ENCODE data around the gene COPS2. TPM values are rescaled to one million over a fixed set of nuclear protein-coding genes. Genes with fewer than 3 reads are reported as not detected.

COPS2 gene
- total RNA-seq, 2 experiments from 2014 or later, result 82.6 to 95.9 TPM

- ATAC-seq (peak; percentile 23), DNase-seq (peak; percentile 17)
- H3K4me3 Mint-ChIP-seq, result peak overlapping the region; percentile 96
- H3K27me3 Mint-ChIP-seq, result no peaks in the 10 kb centered on the region
- peaks cover 2% of the 10 kb centered on the region for H3K36me3 Mint-ChIP-seq (ENCODE audit: low read depth)
- H3K9me3 Mint-ChIP-seq (ENCODE audit: low read depth), result no peaks in the 10 kb centered on the region
- H3K4me1 Mint-ChIP-seq, result peaks cover 34% of the 10 kb centered on the region
- peak overlapping the region; percentile 94 for H3K27ac Mint-ChIP-seq
- intact Hi-C loops (cut with DNase I, micrococcal nuclease), result loop anchor here (1.0 to 10.0 kb wide), 15 partner anchors 14 to 1751 kb away; partner anchors contain the start of genes CEP152 (in 2 of the 2), EID1 (in 2 of the 2), GALK2 (in 2 of the 2) and SECISBP2L (in 2 of the 2)
- ChIA-PET CTCF (interaction anchor here (0.8 to 2.4 kb wide), 4 partner anchors 10 to 1729 kb away, joined by 4 to 13 read pairs (median 8); partner anchors contain the start of genes GALK2 and SECISBP2L), POLR2A (interaction anchor here (0.7 to 1.7 kb wide), 9 partner anchors 10 to 1199 kb away, joined by 3 to 25 read pairs (median 3); partner anchors contain the start of genes CEP152, DTWD1, EID1 and FAM227B)
Measured at GRCh38 chr15:49155834-49156627, 632 bp upstream of the COPS2 start.

- peaks cover 2% of the 10 kb centered on the region for H3K36me3 Mint-ChIP-seq (ENCODE audit: low read depth)
- peak overlapping the region; percentile 94 for H3K27ac Mint-ChIP-seq
- ChIA-PET CTCF (interaction anchor here (0.7 to 2.4 kb wide), 3 partner anchors 9 to 1114 kb away, joined by 3 to 13 read pairs (median 4); partner anchors contain the start of gene SECISBP2L), POLR2A (interaction anchor here (0.6 to 1.7 kb wide), 2 partner anchors 15 to 108 kb away, joined by 3 to 25 read pairs; partner anchors contain the start of genes GALK2 and SECISBP2L)
- peaks cover 38% of the 10 kb centered on the region for H3K4me1 Mint-ChIP-seq
- peak overlapping the region; percentile 96 for H3K4me3 Mint-ChIP-seq
- H3K9me3 Mint-ChIP-seq (ENCODE audit: low read depth), result no peaks in the 10 kb centered on the region
- ATAC-seq (no peak), DNase-seq (no peak)
- intact Hi-C loops (cut with DNase I, micrococcal nuclease), result loop anchor here (1.0 to 10.0 kb wide), 15 partner anchors 16 to 1753 kb away; partner anchors contain the start of genes CEP152 (in 2 of the 2), EID1 (in 2 of the 2), GALK2 (in 2 of the 2) and SECISBP2L (in 2 of the 2)
- H3K27me3 Mint-ChIP-seq, result no peaks in the 10 kb centered on the region
Measured at GRCh38 chr15:49154799-49155109, 645 bp downstream of the COPS2 start.

DNA sequence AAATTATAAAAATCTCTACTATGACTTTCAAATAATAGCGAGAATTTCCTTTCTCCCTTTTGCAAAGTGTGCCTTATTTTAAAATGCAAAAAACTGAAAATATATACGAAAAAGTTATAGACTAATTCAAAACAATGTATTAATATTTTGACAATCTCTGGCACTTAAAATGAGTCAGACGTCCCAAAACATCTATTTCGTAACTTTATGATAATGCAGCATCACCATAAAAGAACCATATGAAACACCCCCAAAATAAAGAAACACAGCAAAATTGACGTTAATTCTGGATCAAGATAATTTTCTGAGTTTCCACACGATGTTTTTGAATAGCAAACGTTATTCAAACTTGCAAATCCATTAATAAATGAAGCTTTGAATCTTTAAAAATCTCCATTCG, 1.0 kb downstream of the COPS2 start:
- Mint-ChIP-seq H3K36me3 (ENCODE audit: low read depth) (peaks cover 3% of the 10 kb centered on the region), H3K9me3 (ENCODE audit: low read depth) (no peaks in the 10 kb centered on the region), H3K27me3 (no peaks in the 10 kb centered on the region), H3K4me1 (peaks cover 42% of the 10 kb centered on the region), H3K27ac (peak overlapping the region; percentile 94), H3K4me3 (peak overlapping the region; percentile 96)
- ChIA-PET POLR2A (interaction anchor here (0.6 to 1.7 kb wide), 2 partner anchors 15 to 108 kb away, joined by 3 to 25 read pairs; partner anchors contain the start of genes GALK2 and SECISBP2L), CTCF (interaction anchor here (0.7 to 2.4 kb wide), 2 partner anchors 9 to 1114 kb away, joined by 3 to 13 read pairs; no protein-coding TSS in a partner anchor)
- intact Hi-C loops (cut with DNase I, micrococcal nuclease), result loop anchor here (2.0 to 10.0 kb wide), 6 partner anchors 20 to 1752 kb away; partner anchors contain the start of genes CEP152 (in 1 of the 2) and USP8 (in 1 of the 2)
- DNase-seq (no peak), ATAC-seq (no peak)

DNA sequence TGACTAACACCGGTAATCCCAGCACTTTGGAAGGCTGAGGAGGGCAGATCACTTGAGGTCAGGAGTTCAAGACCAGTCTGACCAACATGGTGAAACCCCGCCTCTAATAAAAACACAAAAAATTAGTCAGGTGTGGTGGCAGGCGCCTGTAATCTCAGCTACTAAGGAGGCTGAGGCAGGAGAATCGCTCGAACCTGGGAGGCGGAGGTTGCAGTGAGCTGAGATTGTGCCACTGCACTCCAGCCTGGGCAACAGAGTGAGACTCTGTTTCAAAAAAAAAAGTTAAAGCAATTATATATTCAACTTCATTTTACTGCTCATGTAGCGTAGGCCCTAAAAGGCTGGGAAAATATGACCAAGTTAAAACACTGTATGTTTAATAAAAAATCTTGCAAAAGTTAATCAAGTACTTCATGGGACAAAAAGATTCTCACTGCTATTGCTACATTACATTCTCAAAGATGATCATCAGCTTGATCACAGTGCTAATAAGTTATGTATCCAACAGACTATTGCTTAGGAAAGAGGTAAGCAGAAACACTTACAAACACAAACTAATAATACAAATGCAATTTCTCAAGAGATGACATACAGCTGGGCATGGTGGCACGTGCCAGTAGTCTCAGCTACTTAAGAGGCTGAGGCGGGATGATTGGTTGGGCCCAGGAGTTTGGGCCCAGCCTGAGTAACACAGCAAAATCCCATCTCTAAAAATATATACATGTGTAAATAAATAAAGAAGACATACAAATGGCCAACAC, 2.7 kb downstream of the COPS2 start:
- H3K36me3 Mint-ChIP-seq (ENCODE audit: low read depth), result peaks cover 6% of the 10 kb centered on the region
- H3K9me3 Mint-ChIP-seq (ENCODE audit: low read depth), result no peaks in the 10 kb centered on the region
- intact Hi-C loops (cut with DNase I, micrococcal nuclease), result loop anchor here in 1 of 2 experiments (10.0 kb wide), 1 partner anchor 1272 kb away; the partner anchor contains the start of gene USP8
- DNase-seq (no peak), ATAC-seq (no peak)
- H3K27ac Mint-ChIP-seq, result no peak overlapping the region
- H3K27me3 Mint-ChIP-seq, result no peaks in the 10 kb centered on the region
- ChIA-PET POLR2A (interaction anchor here (0.6 to 1.5 kb wide), 2 partner anchors 11 to 820 kb away, joined by 3 to 6 read pairs; no protein-coding TSS in a partner anchor), CTCF (no interaction called here)
- H3K4me1 Mint-ChIP-seq, result peaks cover 51% of the 10 kb centered on the region
- peak overlapping the region; percentile 96 for H3K4me3 Mint-ChIP-seq

- ChIA-PET POLR2A (interaction anchor here (1.5 kb wide), 1 partner anchor 10 kb away, joined by 6 read pairs; no protein-coding TSS in a partner anchor), CTCF (no interaction called here)
- ATAC-seq (no peak), DNase-seq (no peak)
- intact Hi-C loops (cut with DNase I, micrococcal nuclease), result loop anchor here in 1 of 2 experiments (10.0 kb wide), 1 partner anchor 1273 kb away; the partner anchor contains the start of gene USP8
- Mint-ChIP-seq H3K9me3 (ENCODE audit: low read depth) (no peaks in the 10 kb centered on the region), H3K4me1 (peaks cover 53% of the 10 kb centered on the region), H3K4me3 (no peak overlapping the region), H3K27me3 (no peaks in the 10 kb centered on the region), H3K36me3 (ENCODE audit: low read depth) (peaks cover 6% of the 10 kb centered on the region), H3K27ac (no peak overlapping the region)
Measured at GRCh38 chr15:49151831-49152230, 3.6 kb downstream of the COPS2 start.

DNA sequence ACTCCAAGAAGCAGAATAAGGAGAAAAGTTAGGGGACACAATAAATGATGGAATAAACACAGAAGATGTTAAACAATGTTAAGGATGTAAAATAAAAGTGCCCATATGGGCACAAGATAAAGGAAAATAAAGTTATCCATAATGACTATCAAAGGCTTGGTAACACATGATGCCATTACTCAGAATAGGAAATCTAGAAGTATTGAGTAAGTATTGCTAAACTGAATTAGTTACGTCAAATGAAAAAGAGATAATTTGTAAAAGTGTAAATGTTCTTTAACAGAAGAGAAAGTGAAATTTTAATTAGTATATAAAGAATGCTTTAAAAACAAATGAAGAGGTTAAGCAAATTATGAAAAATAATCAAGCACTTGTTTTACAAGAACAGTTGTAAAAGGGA, 6.7 kb downstream of the COPS2 start:
- Mint-ChIP-seq H3K27ac (peak overlapping the region; percentile 10), H3K4me1 (peaks cover 54% of the 10 kb centered on the region), H3K36me3 (ENCODE audit: low read depth) (peaks cover 10% of the 10 kb centered on the region), H3K9me3 (ENCODE audit: low read depth) (no peaks in the 10 kb centered on the region), H3K27me3 (no peaks in the 10 kb centered on the region), H3K4me3 (no peak overlapping the region)
- ATAC-seq, result no peak
- intact Hi-C loops (cut with DNase I, micrococcal nuclease), result loop anchor here in 1 of 2 experiments (10.0 kb wide), 1 partner anchor 996 kb away; no protein-coding TSS in a partner anchor
- ChIA-PET CTCF (interaction anchor here (1.1 to 2.7 kb wide), 3 partner anchors 11 to 287 kb away, joined by 3 to 8 read pairs (median 4); no protein-coding TSS in a partner anchor), POLR2A (no interaction called here)
- DNase-seq, result no peak

- Mint-ChIP-seq H3K27ac (peak overlapping the region; percentile 10), H3K4me1 (peaks cover 50% of the 10 kb centered on the region), H3K27me3 (no peaks in the 10 kb centered on the region), H3K36me3 (ENCODE audit: low read depth) (peaks cover 13% of the 10 kb centered on the region), H3K4me3 (no peak overlapping the region), H3K9me3 (ENCODE audit: low read depth) (no peaks in the 10 kb centered on the region)
- CTCF ChIA-PET, result interaction anchor here (1.1 to 2.7 kb wide), 2 partner anchors 18 to 286 kb away, joined by 3 to 8 read pairs; no protein-coding TSS in a partner anchor
- no peak for ATAC-seq
- no peak for DNase-seq
- POLR2A ChIA-PET, result no interaction called here
- intact Hi-C loops (cut with DNase I, micrococcal nuclease), result loop anchor here in 1 of 2 experiments (10.0 kb wide), 1 partner anchor 997 kb away; no protein-coding TSS in a partner anchor
Measured at GRCh38 chr15:49148298-49148697, 7.1 kb downstream of the COPS2 start.

DNA sequence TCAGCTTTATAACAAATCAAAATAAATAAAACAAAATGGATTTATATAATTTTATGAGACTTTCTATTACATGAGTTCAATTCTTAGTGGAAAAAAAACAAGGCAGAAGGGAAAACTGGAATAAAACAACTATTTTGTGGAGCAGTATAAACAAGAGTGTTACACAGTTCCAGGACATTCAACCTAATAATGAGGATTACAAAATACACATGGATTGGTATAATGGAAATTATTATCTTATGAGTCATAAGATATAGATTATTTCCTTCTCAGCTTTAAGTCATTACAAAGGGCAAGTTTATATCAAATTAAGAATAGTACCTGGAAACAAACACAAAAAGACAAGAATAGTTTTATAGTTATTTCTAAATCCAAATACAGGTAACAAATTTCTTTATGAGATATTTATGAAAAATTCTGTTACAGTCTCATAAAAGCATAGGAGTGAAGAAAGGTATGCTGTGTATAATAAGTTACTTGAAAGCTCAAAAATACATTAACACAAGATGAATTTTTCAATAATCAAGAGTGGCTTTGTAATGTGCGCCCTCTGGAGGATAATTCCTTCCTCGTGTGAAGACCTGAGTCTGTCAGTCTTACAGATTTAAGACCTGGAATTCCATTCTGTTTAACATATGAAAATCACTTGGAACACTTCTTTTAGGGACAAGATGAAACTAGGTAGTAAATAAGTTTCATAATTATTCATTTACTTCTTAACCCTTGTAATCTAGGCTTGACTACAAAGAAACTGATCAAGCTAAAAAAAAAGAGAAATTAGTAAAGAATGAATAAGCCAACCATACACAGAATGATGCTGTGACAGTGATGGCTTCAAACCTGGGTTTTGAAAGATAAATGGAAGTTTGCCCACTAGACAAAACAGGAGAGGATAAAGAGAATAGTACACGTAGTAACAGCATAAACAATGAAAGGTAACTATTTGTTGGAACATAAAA, 9.5 kb downstream of the COPS2 start:
- Mint-ChIP-seq H3K9me3 (ENCODE audit: low read depth) (no peaks in the 10 kb centered on the region), H3K4me1 (peaks cover 38% of the 10 kb centered on the region), H3K27me3 (no peaks in the 10 kb centered on the region), H3K4me3 (no peak overlapping the region), H3K27ac (peak overlapping the region; percentile 10), H3K36me3 (ENCODE audit: low read depth) (peaks cover 24% of the 10 kb centered on the region)
- POLR2A ChIA-PET, result interaction anchor here (0.7 kb wide), 1 partner anchor 10 kb away, joined by 3 read pairs; the partner anchor contains the start of gene COPS2
- intact Hi-C loops (cut with DNase I, micrococcal nuclease), result loop anchor here (1.0 to 10.0 kb wide), 4 partner anchors 101 to 999 kb away; no protein-coding TSS in a partner anchor
- ATAC-seq (peak; percentile 36), DNase-seq (peak; percentile 47)
- CTCF ChIA-PET, result interaction anchor here (0.6 to 3.0 kb wide), 17 partner anchors 8 to 788 kb away, joined by 3 to 19 read pairs (median 3); partner anchors contain the start of genes CEP152, COPS2 and EID1

- Mint-ChIP-seq H3K9me3 (ENCODE audit: low read depth) (no peaks in the 10 kb centered on the region), H3K4me3 (no peak overlapping the region), H3K36me3 (ENCODE audit: low read depth) (peaks cover 41% of the 10 kb centered on the region), H3K4me1 (peaks cover 13% of the 10 kb centered on the region), H3K27ac (peak overlapping the region; percentile 8), H3K27me3 (no peaks in the 10 kb centered on the region)
- intact Hi-C loops (cut with DNase I, micrococcal nuclease), result no loop called here
- DNase-seq, result no peak
- ChIA-PET POLR2A (interaction anchor here (1.8 kb wide), 1 partner anchor 260 kb away, joined by 4 read pairs; the partner anchor contains the start of gene EID1), CTCF (interaction anchor here (1.1 to 2.8 kb wide), 3 partner anchors 9 to 276 kb away, joined by 4 to 19 read pairs (median 4); no protein-coding TSS in a partner anchor)
- ATAC-seq, result peak; percentile 74
Measured at GRCh38 chr15:49137861-49138260, 17.5 kb downstream of the COPS2 start.
